HG03103 (cell line): ENCODE measurements around the gene DAPK2.

Experiments used
- ATAC-seq: cut with Tn5 transposase; IDR thresholded peaks from one replicate; pipeline ENCODE4 v1.9.1; 2021; ENCODE audit warnings: low read depth; ENCODE audit not compliant: unreplicated experiment

The DAPK2 gene

DNA sequence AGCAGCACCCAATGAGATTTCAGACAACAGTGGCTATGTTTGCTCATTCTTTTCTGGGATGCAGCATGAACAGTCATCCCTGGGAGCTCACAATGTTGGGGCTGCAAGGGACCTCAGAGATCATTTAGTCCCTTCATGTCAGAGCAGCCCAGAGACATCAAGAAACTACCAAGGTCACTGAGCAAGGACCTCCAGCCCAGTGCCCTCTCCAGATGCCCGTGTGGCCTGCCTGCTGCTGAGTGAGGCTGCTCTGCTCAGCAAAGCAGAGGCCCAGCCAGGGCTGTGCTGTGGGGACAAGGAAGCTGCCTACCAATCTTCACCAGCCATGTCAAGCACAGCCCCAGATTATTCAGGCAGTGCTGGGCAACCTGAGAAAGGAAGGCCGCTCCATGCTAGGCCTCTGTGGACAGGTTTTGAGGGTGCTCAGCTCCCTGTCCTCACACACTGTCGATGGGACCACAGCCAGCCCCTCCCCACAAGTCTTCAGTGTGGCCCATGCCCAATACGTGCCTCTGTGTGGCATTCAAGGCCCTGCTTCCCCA, 99.7 kb downstream of the DAPK2 start:
- ATAC-seq: no peak

DNA sequence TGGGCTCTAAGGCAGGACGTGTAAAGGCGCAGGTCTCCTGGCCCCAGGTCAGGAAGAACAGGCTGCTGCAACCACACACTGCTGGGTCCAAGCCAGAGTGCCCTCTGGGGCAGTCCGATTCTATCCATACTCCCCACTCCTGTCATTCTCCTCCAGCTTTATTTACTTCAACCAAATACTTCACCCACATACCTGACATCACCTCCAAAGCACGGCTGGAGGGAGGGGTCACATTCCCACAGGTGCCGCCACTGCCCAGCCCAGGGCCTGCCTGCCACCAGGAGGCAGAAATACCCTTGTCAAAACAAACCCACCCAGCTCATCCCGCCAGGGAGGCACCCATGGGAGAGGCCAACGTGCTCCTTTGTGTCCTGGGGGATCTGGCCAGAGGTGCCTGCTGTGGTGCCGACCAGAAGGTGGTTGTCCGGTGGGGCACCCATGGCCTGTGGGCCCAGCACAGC, 100.4 kb downstream of the DAPK2 start:
- no peak for ATAC-seq

DNA sequence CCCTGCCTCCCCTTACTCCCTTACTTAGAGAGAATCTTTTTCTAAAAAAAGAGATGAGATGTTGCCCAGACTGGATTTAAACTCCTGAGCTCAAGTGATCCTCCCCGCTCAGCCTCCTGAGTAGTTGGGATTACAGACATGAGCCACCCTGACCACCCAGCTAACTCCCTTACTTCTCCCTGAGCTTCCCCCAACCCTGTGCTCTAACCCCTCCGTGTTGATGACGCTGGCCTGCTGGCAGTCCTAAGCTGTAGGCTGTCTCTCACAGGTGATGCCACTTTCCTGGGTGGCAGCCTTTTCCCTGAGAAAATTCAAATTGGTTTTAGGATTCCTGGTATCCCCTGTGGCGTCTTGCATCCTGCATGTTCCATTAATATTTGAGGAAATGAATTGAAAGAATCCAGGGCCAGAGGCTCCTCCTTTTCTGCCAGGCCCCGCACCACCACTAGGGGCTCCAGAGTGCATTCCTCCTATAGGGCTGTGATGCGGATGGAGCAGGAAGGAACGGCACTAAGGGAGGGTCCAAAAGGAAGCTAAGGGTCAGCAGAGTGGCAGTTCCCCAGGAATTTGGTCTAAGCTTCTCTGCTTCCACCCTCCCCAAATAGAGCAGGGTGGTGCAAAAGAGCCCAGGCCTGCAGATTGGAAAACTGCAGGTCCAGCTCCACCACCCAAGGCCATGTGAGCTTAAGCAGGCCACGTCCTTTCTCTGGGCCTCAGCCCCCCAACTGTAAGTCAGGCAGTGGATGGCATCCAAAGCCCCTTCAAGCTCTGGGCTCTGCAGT, 101.1 kb downstream of the DAPK2 start:
- no peak for ATAC-seq

DNA sequence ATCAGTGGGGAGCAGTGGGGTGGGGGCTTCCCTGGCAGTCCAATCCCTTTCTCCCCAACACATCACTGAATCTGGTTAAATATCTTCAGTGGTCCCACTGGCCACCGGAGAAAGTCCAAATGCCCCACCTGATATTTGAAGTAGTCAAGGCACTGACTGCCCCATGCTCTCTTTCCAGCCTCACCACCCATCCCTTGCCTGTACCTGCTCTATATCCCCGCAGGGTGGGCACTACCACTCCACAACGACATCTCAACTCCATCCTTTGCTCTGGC, 101.7 kb downstream of the DAPK2 start:
- no peak for ATAC-seq

DNA sequence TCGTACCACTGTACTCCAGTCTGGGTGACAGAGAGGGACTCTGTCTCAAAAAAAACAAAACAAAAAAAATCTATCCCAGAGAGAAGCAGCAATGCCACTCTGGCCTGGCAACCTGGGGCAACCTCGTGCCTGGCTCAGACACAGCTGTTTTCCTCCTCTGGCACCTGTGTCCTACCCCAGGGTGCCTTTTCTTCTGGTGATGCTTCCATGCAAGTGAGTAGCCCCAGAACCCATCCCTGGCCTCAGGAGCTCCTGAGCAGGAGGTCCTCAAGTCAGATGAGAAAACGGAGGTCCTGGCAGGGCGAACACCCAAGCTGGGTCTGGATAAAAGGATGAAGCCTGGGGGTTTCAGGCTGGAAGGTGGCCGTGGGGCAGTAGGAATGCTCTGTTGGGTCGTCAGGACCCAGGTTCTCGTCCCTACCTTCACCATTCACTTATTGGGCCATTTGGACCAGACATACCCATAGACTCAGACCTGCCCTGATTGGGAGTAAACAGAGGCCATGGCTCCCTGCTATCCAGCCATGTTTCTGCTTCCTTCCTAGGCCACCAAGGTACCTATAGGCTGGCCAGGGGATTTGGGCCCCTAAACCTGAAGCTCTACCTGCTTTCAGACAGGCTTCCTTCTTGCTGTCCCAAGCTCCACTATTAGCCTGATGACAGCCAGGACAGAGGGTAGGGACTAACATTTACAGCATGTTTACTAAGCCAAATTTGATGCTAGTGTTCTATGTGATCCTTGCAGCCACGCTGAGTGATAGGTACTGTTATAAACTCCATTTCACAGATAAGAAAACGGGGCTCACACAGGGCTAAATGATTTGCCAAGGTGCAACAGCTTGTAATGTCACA, 102.2 kb downstream of the DAPK2 start:
- ATAC-seq: no peak

DNA sequence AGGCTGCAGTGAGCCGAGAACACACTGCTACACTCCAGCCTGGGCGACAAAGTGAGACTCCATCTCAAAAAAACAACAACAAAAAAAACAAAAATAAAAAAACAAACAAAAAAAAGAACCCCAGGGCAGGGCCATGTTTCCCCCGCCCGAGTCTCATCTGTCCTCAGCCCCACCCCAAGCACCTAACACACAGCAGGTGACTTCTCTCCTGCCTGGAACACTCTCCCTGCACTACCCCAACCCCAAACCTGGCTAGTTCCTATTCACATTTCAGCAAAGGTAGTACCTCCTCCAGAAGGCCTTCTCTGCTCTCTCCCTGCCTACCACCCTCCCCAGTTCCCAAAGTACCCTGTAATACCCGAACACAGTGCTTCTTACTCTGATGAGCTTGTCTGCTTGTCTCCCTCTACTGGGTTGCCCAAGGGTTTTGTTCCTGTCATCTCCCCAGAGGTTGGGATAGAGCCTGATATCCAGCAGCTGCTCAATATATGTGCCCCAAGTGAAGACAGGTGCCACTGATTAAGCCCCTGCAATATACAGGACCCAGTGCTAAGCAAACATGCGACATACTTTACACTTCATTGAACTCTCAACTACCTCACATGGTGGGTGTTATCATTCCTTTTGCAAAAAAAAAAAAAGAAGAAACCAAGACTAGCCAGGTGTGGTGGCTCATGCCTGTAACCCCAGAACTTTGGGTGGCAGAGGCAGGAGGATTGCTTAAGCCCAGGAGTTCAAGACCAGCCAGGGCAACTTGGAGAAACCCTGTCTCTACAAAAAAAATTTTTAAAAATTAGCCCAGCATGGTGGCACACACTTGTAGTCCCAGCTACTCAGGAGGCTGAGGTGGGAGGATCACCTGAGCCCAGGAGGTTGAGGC, 103.6 kb downstream of the DAPK2 start:
- ATAC-seq: no peak

DNA sequence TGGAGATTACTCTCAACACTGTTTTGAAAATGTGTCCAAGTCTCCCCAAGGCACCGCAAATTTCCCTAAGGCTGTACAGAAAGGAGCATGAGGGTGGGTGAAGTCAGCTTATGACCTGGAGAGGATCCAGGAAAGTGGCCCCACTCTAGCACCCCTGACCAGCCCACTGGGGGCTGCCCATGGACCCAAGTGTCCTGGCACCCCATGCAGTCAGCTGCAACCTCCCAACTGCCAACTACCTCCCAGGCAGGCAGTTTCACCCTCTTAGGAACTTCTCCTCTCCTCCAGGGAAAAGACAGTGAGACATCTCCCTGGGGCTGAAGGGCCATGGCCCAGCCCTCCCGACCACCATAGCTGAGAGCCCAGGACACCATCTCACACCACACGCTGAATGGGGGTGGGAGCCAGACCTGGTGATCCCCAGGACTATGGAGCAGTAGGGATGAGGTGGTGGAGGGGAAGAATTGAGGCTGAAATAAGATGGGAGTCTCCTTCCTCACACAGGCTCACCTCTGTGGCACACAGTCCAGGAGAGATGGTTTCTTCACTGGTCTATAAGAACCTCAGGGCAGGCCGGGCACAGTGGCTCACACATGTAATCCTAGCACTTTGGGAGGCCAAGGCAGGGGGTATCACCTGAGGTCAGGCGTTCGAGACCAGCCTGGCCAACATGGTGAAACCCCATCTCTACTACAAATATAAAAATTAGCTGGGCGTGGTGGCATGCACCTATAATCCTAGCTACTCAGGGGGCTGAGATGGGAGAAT, 104.4 kb downstream of the DAPK2 start:
- no peak for ATAC-seq

DNA sequence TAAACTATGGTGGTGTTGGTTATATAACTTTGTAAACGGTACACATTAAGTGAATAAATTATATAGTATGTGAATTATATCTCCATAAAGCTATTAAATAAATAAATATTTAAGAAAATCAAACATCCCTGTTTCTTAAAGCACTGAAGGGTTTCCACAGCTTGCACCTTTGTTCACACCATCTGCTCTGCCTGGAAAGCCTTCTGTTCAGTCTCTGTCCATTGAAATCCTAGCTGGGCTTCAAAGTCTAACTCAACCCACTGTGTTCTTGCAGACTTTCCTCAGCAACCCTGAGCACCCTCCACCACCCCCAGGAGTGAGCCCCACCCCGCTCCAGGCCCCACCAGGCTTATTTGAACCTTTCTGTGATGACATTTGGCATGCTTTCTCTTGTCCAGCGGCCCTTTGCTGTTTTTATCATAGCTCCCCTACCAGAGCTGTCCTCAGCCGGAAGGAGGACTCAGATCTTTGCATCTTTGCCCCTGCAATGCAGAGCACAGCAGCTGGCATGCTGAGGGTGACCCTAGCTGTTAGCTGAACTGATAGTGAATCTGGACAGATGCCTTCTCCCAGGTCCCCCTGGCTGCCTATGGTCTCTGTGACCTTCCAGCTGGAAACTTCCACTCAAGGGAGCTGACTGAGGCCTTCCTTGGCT, 105.2 kb downstream of the DAPK2 start:
- no peak for ATAC-seq

DNA sequence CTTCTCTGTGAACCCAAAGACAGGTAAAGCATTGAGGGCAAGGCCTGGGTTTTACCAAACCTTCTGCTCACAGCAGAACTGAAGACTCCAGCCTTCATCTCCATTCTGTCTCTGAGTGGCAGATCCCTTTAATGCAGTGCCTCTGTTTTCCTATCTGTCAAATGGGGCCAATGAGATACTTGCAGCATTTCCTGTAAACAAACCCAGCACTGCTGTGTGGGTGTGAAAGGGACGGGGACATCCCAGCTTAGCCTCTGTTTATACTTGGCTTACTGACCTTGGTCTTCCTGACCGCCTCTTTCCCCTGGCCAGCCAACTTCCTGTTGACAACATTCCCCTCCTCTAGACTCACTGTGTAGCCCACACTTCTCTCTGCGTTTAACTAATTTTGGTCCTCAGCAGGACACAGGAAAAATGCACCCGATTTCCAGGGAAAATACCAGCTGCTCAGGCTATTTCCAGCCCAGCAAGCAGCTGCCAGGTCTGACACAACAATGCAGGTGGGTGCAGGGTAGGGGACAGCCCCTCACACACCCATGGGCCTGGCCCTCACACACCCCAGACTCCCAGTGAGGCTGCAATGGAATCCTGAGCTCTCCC, 106.7 kb downstream of the DAPK2 start:
- no peak for ATAC-seq

DNA sequence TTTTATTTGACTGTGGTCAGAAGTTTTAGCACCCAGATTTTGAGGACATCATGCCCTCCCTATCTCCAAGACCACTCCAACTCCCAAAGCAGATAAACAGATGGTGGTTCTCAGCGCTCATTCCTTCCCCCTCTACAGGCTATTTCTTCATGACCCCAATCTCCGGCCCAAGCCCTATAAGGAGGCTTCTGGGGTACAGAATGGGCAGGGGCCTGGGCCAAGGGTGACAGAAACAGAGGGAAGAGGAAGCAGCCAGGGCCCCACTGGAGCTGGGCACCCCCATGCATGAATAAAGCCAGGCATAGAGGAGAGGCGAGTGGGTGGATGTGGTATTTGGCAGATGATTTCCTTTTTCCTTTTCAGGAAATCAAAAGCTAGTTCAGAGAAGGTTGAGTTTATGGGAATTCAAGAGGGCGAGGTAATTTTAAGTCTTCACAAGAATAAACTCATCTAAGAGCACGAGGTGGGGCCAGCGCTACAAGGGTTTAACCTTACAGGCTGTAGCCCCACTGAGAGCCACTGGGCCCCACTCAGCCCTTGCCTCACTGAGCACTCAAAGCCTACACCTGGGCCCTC, 107.7 kb downstream of the DAPK2 start:
- ATAC-seq: no peak

DNA sequence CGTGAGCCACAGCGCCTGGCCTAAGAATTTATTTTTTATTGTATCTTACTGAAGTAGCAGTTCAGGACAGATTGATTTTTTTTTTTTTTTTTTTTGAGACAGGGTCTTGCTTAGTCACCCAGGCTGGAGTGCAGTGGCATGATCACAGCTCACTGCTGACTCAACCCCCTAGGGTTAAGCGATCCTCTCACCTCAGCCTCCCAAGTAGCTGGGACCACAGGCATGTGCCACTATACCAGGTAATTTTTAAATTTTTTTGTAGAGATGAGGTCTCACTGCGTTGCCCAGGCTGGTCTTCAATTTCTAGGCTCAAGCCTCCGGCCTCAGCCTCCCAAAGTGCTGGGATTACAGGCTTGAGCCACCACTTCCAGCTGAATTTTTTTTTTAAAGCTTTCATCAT, 112.8 kb downstream of the DAPK2 start:
- no peak for ATAC-seq

DNA sequence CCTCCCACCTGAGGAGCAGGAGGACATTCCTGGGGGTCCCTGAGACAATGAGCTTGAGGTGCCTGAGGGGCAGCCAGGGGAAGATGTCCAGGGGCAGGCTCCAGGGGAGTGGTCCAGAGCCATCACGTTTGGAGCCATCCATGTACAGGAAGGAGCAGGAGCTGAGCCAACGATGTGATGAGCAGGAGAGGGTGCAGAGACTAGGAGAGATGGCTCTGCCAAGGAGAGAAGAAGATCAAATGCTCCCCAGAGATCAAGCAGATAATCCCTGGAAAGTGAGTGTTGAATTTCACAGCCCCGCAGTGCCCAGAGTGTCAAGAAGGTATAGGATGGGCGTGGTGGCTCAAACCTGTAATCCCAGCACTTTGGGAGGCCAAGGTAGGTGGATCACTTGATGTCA, 114.7 kb downstream of the DAPK2 start:
- ATAC-seq: no peak

DNA sequence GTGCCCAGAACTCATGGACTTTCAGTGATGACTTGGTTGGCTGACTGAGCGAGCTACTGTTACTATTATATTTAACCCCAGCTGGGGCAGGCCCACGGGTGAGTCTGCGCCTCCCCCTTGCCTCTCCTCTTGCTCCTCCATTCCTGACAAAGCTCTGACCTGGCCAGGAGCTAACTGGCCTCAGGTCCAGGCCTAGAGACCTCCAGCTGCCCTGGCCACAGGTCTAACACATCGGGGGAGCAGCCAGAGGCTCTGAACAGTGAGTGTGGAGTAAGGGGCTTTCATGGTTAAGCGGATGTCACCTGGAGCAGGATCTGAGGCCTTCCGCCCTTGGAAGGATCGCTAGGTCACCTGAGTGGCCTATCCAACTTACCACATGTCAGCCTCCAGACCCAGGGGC, 116.3 kb downstream of the DAPK2 start:
- no peak for ATAC-seq

DNA sequence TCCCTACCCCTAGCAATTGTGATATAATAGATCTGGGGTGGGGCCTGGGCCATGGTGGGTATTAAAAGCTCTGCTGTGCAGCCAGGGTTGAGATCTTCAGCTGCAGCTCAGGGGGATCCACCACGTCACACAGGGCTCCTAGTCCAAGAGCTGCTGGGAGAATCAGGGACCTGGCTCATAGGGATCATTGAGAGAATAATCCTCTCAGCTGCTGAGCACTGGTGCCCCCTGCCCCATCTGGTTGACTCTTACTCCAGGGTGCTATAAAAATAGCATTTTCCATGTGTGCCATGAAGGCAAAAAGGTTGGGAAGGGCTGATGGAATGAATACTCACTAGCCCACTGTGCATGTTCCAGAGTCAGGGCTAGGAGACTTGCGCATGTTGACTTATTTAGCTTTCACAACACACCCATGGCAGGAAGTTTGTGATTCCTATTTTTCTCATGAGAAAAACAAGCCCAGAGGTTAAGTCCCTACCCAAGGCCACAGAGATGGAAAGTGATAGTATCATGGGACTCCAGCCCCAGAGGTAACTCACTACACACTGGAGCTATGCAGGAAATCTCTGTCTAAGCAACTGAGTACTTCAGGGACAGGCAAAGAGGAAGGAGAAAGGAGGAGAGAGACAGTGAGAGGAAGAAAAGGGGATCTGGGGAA, 118.0 kb downstream of the DAPK2 start:
- ATAC-seq: no peak

DNA sequence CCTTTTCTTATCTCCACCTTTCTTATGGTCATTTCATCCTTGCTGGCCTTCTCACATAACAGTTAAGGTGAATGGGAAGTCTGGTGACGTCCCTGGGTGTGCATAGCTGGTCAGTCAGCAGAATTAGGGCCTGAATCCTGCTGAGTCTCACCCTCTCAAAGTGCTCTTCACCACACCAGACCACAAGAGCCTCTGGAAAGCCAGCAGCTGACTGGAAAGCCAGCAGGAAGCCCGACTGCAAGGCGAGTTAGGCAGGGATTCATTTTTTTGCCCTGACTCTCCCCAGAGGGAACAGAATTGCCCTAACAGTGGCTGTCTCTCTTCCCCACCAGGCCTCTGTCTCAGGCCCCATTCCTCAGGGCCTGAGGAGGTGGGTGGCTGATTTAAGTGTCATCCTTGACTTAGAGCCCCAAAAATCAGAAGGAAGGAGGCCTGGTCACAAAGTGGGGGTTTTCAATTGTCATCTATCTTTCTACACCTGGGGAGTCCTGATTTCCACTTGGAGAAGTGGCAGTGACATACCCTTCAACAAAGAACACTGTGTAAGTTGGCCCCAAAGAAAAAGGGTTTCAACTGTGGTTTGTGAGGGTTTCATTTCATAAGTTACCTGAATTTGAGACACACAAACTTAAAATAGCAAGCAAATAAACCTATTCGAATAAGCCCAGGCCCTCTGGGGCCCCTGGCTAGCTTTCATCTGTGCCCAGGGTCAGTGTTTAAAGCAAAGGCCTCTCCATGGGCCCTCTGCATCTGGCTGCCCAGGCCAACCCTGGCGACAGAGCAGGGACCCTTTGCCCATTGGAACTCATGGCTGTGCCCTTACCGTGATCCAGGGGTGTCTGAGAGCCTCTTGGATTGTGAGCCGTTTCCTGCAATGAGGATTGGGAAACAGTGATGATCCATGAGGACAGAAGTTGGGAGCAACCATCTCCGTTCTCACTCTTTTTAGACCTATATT, 122.0 kb downstream of the DAPK2 start:
- ATAC-seq: no peak

DNA sequence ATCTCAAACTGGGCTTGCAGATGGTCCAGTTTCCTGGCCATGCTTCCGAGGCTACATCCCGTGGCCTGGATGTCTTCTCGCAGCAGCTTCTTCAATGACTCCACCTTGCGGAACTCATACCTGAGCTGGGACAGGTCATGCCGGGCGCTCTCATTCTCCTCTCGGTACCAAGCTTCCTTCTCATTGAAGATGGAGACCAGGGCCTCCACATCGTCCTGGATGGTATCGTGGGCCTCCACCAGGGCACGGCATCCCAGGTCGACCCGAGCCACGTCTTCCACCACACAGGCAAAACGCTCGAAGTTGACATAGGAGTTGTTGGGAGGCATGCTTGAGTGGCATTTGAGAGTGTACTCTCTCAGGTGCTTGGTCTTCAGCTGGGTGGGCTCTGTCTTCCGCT, 123.4 kb downstream of the DAPK2 start:
- no peak for ATAC-seq

DNA sequence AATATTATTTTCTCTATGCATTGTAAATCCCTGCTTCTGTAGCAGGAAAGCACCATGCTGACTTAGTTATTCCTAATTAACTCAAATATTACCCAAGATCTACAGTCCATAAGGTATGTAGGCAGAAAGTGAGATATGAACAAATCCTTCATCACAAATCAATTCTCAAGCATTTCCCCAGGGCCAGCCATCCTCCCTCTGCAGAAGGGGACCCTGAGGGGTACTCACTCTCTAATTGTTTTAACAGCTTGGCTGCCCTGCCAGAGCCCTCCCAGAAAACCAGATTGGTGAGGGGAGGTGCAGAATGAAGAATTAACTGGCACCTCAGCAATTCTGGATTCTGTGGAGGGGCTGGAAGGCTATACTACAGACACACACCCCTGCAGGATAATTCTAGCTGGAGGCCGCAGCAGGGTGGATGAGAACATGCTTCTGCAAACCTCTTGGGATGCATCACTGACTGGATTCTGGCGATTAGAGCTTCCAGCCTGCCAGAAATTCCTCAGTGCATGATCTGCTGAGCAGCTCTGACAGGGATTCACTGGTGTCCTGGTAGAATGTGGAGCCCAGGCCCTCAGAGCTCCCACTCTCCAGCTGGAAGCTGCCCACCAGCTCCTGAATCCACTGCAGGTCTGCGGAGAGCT, 123.9 kb downstream of the DAPK2 start:
- no peak for ATAC-seq
